NCI-H82 (cell line): ENCODE results near the gene FNIP2.
A peak's percentile ranks its signal among the peaks of the same experiment; 100 is the strongest.
"Not testable (repeated sequence)": the region's sequence is repeated elsewhere in the genome, so short reads cannot be mapped to it uniquely, and the experiment has no call there.

ENCODE experiments used
- DNase-seq: peaks from one replicate; lab custom pipeline; 2025; lab: John Stamatoyannopoulos, UW

Gene FNIP2

GRCh38 chr4:158913766-158914165 is 144.9 kb downstream of the FNIP2 start:
- no peak for DNase-seq

GRCh38 chr4:158914218-158914617 is 145.4 kb downstream of the FNIP2 start:
- no peak for DNase-seq

- no peak for DNase-seq
Measured at GRCh38 chr4:158915683-158916241, 146.9 kb downstream of the FNIP2 start.

- DNase-seq: not testable (repeated sequence)
Measured at GRCh38 chr4:158920452-158920996, 151.7 kb downstream of the FNIP2 start.

- DNase-seq: not testable (repeated sequence)
Measured at GRCh38 chr4:158927774-158928173, 158.9 kb downstream of the FNIP2 start.

GRCh38 chr4:158929939-158930638 is 161.3 kb downstream of the FNIP2 start:
- DNase-seq: no peak

- no peak for DNase-seq
Measured at GRCh38 chr4:158930639-158930972, 161.8 kb downstream of the FNIP2 start.

- DNase-seq: no peak
Measured at GRCh38 chr4:158933236-158933635, 164.4 kb downstream of the FNIP2 start.

GRCh38 chr4:158934996-158935669 is 166.3 kb downstream of the FNIP2 start:
- no peak for DNase-seq

GRCh38 chr4:158936238-158936637 is 167.4 kb downstream of the FNIP2 start:
- no peak for DNase-seq

- DNase-seq: peak; percentile 3
Measured at GRCh38 chr4:158938220-158939044, 169.6 kb downstream of the FNIP2 start.

GRCh38 chr4:158940271-158940670 is 171.4 kb downstream of the FNIP2 start:
- no peak for DNase-seq

- no peak for DNase-seq
Measured at GRCh38 chr4:158941321-158941720, 172.5 kb downstream of the FNIP2 start.

- no peak for DNase-seq
Measured at GRCh38 chr4:158941895-158942294, 173.1 kb downstream of the FNIP2 start.

GRCh38 chr4:158945529-158946108 is 176.8 kb downstream of the FNIP2 start:
- DNase-seq: no peak

- no peak for DNase-seq
Measured at GRCh38 chr4:158946825-158947224, 178.0 kb downstream of the FNIP2 start.

- no peak for DNase-seq
Measured at GRCh38 chr4:158948071-158948470, 179.2 kb downstream of the FNIP2 start.

GRCh38 chr4:158949099-158949498 is 180.3 kb downstream of the FNIP2 start:
- DNase-seq: no peak

GRCh38 chr4:158952221-158952774 is 183.5 kb downstream of the FNIP2 start:
- not testable (repeated sequence) for DNase-seq

- not testable (repeated sequence) for DNase-seq
Measured at GRCh38 chr4:158956345-158956744, 187.5 kb downstream of the FNIP2 start.

- DNase-seq: not testable (repeated sequence)
Measured at GRCh38 chr4:158956918-158957317, 188.1 kb downstream of the FNIP2 start.
